ENCODE data around the gene LYPD8. TPM values are rescaled to one million over a fixed set of nuclear protein-coding genes. Genes with fewer than 3 reads are reported as not detected.
"Not testable (repeated sequence)": the region's sequence is repeated elsewhere in the genome, so short reads cannot be mapped to it uniquely, and the experiment has no call there.

Gene LYPD8, protein sequence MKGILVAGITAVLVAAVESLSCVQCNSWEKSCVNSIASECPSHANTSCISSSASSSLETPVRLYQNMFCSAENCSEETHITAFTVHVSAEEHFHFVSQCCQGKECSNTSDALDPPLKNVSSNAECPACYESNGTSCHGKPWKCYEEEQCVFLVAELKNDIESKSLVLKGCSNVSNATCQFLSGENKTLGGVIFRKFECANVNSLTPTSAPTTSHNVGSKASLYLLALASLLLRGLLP
- total RNA-seq (2014; rRNA removed; shearing (Covaris generic)), result 0.51 and 1.1 TPM in 2 replicates

- no peak for DNase-seq (ENCODE audit: low read depth)
Observed at GRCh38 chr1:248755517-248755916, at the start of gene LYPD8. TSS of gene LYPD8 (minus strand) at chr1:248755759. CDS start at chr1:248751081, 4,678 bp downstream.

- no peak for DNase-seq (ENCODE audit: low read depth)
Observed at GRCh38 chr1:248804771-248805681, 49.5 kb upstream of the LYPD8 start.

GRCh38 chr1:248803501-248803900 lies 47.9 kb upstream of the LYPD8 start:
- not testable (repeated sequence) for DNase-seq (ENCODE audit: low read depth)

GRCh38 chr1:248802454-248802853 lies 46.9 kb upstream of the LYPD8 start:
- DNase-seq (ENCODE audit: low read depth), result no peak

- DNase-seq (ENCODE audit: low read depth), result no peak
Observed at GRCh38 chr1:248800459-248800858, 44.9 kb upstream of the LYPD8 start.

DNA sequence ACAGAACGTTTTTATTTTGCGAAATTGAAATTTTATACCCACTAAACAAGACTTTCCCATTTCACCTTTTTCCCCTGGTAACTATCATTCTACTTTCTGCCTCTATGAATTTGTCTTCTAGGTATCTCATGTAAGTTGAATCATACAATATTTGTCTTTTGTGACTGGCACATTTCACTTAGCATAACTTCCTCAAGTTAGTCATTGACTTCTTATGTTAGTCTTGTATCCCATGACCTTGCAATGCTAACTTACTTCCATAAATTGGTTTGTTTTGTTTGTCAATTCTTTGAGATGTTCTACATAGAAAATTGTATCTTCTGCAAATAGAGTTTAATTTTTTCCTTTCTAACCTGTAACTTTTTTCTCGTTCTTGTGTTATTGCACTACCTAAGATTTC lies 43.2 kb upstream of the LYPD8 start:
- DNase-seq (ENCODE audit: low read depth), result no peak

GRCh38 chr1:248794663-248795062 lies 39.1 kb upstream of the LYPD8 start:
- DNase-seq (ENCODE audit: low read depth), result not testable (repeated sequence)

GRCh38 chr1:248793592-248793991 lies 38.0 kb upstream of the LYPD8 start:
- no peak for DNase-seq (ENCODE audit: low read depth)

DNA sequence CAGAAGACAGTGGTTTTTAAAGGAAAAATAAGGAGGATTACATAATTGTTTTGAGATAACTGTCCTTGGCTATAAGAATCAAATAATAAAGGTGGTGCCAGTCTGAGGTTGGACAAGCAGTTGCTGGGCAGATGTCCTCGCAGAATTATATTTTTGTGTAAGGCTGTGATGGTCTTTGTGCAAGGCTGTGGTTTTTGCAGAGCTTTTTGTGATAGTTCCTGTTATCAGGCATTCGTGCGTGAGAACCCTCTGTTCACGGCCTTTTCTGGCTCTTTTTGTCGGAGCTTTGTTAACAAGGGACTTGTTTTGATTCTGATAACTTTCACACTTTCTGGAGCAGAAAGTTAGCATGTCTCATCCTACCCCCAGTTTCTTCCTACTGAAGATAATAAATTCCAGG lies 36.8 kb upstream of the LYPD8 start:
- no peak for DNase-seq (ENCODE audit: low read depth)

- DNase-seq (ENCODE audit: low read depth), result no peak
Observed at GRCh38 chr1:248791010-248791409, 35.5 kb upstream of the LYPD8 start.

DNA sequence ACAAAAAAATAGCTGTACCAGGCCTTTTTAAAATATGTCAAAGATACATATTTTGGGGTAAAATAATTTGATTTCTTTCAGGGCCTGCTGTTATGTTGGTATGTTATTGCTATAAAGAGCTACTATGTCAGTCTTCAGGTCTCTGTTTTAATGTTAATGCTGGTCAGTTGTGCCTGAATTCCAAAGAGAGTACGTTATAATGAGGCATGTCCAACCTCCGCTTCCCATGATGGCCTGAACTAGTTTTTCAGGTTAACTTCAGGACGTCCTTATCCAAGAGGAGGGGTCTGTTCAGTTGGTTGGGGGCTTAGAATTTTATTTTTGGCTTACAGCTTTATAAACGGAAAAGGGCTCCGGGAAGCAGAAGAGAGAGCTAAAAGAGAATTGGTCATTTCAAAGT lies 34.9 kb upstream of the LYPD8 start:
- no peak for DNase-seq (ENCODE audit: low read depth)

- not testable (repeated sequence) for DNase-seq (ENCODE audit: low read depth)
Observed at GRCh38 chr1:248789337-248789736, 33.8 kb upstream of the LYPD8 start.

DNA sequence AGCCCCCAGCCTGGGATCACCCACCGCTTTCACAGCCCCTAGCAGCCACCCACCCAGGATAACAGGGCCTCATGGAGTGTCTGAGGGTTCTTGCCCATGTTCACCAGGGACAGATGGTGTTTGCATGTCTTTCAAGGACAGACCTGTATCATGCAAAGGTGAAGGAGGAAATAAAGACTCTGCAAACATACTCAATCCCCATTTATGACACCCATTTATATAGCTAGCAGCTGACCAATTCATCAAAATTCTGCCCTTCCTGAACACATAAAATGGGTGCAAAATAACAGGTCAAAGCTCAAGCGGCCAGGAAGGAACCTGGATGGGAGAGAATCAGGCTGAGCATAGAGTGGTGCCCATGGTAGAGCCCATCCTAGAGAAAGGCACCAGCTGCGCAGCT lies 32.8 kb upstream of the LYPD8 start:
- DNase-seq (ENCODE audit: low read depth), result no peak

DNA sequence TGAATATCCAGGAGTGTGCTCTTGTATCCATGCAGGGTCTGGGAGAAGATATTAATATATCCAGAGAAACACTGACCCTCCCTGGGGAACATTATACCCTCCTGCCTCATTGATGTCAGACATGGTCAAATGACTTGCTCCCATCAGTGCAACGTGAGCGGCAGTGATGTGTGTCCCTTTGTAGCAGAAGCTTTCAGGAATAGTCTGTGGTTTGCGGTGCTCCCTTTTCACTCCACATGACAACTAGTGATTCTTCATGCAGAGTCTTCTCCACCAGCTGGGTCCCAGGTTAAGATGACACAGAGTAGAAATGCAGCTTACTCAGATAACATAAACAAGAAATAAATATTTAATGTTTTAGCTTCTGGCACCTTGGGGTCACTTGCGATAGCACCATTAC lies 31.9 kb upstream of the LYPD8 start:
- DNase-seq (ENCODE audit: low read depth), result no peak

- no peak for DNase-seq (ENCODE audit: low read depth)
Observed at GRCh38 chr1:248786156-248786555, 30.6 kb upstream of the LYPD8 start.

DNA sequence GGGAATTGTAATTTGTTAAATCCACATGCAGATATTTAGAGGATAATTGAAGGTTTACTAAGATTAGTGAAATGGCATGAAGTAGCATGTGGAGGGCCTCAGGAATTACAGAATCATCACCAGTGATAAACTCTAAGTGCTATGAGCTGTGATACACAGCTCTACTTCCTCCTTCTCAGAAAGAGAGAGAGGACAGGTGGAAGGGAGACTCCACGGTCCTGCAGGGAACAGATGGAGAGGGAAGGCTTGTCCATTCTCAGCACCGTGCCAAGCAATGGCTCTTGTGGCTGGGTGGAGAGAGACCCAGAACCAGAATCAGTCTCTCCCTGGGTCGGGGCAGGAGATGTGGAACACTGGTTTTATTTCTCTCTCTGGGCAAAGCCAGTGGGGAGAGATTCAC lies 27.8 kb upstream of the LYPD8 start:
- DNase-seq (ENCODE audit: low read depth), result no peak

- no peak for DNase-seq (ENCODE audit: low read depth)
Observed at GRCh38 chr1:248782416-248783141, 27.0 kb upstream of the LYPD8 start.

GRCh38 chr1:248779350-248779749 lies 23.8 kb upstream of the LYPD8 start:
- DNase-seq (ENCODE audit: low read depth), result no peak

DNA sequence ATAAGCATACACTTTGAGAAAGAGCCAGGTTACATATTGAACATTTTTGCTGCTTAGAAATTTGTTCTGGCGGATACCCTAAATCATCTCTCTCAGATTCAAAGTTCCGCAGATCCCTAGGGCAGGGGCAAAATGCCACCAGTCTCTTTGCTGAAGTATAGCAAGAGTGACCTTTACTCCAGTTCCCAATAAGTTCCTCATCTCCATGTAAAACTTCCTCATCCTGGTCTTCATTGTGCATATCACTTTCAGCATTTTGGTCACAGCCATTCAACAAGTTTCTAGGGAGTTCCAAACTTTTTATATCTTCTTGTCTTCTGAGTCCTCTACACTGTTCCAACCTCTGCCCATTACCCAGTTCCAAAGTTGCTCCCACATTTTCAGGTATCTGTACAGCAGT lies 23.3 kb upstream of the LYPD8 start:
- no peak for DNase-seq (ENCODE audit: low read depth)

DNA sequence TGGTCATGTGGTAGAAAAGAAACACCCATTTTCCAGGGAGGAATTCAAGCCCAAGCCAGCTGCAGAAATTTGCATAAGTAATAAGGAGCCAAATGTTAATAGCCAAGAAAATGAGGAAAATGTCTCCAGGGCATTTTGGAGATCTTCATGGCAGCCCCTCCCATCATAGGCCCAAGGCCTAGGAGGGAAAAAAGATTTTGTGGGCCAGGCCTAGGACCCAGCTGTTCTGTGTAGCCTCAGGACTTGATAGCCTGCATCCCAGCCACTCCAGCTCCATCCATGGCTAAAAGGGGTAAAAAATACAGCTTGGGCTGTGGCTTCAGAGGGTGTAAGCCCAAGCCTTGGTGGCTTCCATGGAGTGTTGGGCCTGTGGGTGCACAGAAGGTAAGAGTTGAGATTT lies 21.4 kb upstream of the LYPD8 start:
- no peak for DNase-seq (ENCODE audit: low read depth)

GRCh38 chr1:248775441-248775840 lies 19.9 kb upstream of the LYPD8 start:
- DNase-seq (ENCODE audit: low read depth), result no peak

DNA sequence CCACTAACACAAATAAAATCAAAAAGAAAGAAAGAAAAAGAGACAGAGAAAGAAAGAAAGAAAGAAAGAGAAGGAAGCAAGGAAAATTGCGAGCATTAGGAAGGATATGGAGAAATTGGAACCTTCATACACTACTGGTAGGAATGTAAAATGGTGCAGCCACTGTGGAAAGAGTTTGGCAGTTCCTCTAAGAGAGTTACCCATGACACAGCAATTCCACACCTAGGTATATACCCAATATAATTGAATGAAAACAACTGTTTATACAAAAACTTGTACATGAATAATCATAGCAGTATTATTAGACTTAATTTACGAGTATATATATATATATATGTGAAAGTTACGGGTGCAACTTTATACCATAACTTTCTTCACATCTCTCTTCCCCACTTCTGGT lies 4.1 kb upstream of the LYPD8 start:
- DNase-seq (ENCODE audit: low read depth), result no peak
